Activated T-cell treated with anti-CD3 and anti-CD28 coated beads, Interleukin-2, amount 50 U/mL, for 4 hours (primary cell): ENCODE data around the gene TMEM253. TPM values are rescaled to one million over a fixed set of nuclear protein-coding genes. Genes with fewer than 3 reads are reported as not detected.
A peak's percentile ranks its signal among the peaks of the same experiment; 100 is the strongest.

Experiments
- ATAC-seq, 2 donors: fragments of 200-7000 bp; cut with Tn5 transposase; one replicate each; pipeline ENCODE4 v1.10.0; 2021
- DNase-seq: peaks from one replicate; pipeline ENCODE4 v3.0.0-alpha.2; 2020
- H3K27me3 Mint-ChIP-seq: one replicate; pipeline ENCODE4 v1.8.0; 2021; ENCODE audit warnings: low read depth, mixed read lengths
- H3K36me3 Mint-ChIP-seq: one replicate; pipeline ENCODE4 v1.8.0; 2022; ENCODE audit warnings: mixed read lengths; ENCODE audit not compliant: insufficient read depth
- H3K4me1 Mint-ChIP-seq: one replicate; pipeline ENCODE4 v1.8.0; 2021; ENCODE audit warnings: low read depth, mixed read lengths
- H3K4me3 Mint-ChIP-seq: one replicate; pipeline ENCODE4 v1.8.0; 2021; ENCODE audit warnings: mild to moderate bottlenecking, moderate library complexity, mixed read lengths
- H3K9me3 Mint-ChIP-seq: one replicate; pipeline ENCODE4 v1.8.0; 2021; ENCODE audit warnings: mixed read lengths
- total RNA-seq, 3 donors: library from RNA; stranded (reverse); gene quantifications; one replicate each; pipeline ENCODE4 v1.2.1, GENCODE V29; 2021

The TMEM253 gene
- total RNA-seq, 3 donors from 2014 or later: not detected

GRCh38 chr14:21078287-21078686, 22.6 kb upstream of the TMEM253 start:
- Mint-ChIP-seq H3K27me3 (peaks cover 4% of the 10 kb centered on the region), H3K36me3 (no peaks in the 10 kb centered on the region), H3K4me1 (no peaks in the 10 kb centered on the region), H3K9me3 (no peaks in the 10 kb centered on the region), H3K4me3 (no peak overlapping the region)
- ATAC-seq: no peak
- no peak for DNase-seq

GRCh38 chr14:21078726-21079125, 22.1 kb upstream of the TMEM253 start:
- ATAC-seq (no peak), DNase-seq (no peak)
- Mint-ChIP-seq H3K4me1 (no peaks in the 10 kb centered on the region), H3K36me3 (no peaks in the 10 kb centered on the region), H3K9me3 (no peaks in the 10 kb centered on the region), H3K4me3 (no peak overlapping the region), H3K27me3 (peaks cover 2% of the 10 kb centered on the region)

- Mint-ChIP-seq H3K4me1 (peaks cover 8% of the 10 kb centered on the region), H3K36me3 (no peaks in the 10 kb centered on the region), H3K9me3 (no peaks in the 10 kb centered on the region), H3K4me3 (no peak overlapping the region), H3K27me3 (peaks cover 2% of the 10 kb centered on the region)
- DNase-seq: no peak
- no peak for ATAC-seq
These were observed 19.2 kb upstream of the TMEM253 start for GRCh38 chr14:21081521-21082142.

GRCh38 chr14:21083565-21084325, 17.1 kb upstream of the TMEM253 start:
- H3K27me3 Mint-ChIP-seq: no peaks in the 10 kb centered on the region
- no peaks in the 10 kb centered on the region for H3K36me3 Mint-ChIP-seq
- no peaks in the 10 kb centered on the region for H3K9me3 Mint-ChIP-seq
- no peak for ATAC-seq
- H3K4me3 Mint-ChIP-seq: no peak overlapping the region
- no peak for DNase-seq
- peaks cover 22% of the 10 kb centered on the region for H3K4me1 Mint-ChIP-seq

- DNase-seq (no peak), ATAC-seq (no peak)
- no peak overlapping the region for H3K4me3 Mint-ChIP-seq
- H3K9me3 Mint-ChIP-seq: no peaks in the 10 kb centered on the region
- no peaks in the 10 kb centered on the region for H3K27me3 Mint-ChIP-seq
- peaks cover 27% of the 10 kb centered on the region for H3K4me1 Mint-ChIP-seq
- no peaks in the 10 kb centered on the region for H3K36me3 Mint-ChIP-seq
These were observed 16.5 kb upstream of the TMEM253 start for GRCh38 chr14:21084396-21084795.

- no peak for ATAC-seq
- no peak overlapping the region for H3K4me3 Mint-ChIP-seq
- no peaks in the 10 kb centered on the region for H3K36me3 Mint-ChIP-seq
- no peak for DNase-seq
- no peaks in the 10 kb centered on the region for H3K27me3 Mint-ChIP-seq
- H3K9me3 Mint-ChIP-seq: no peaks in the 10 kb centered on the region
- peaks cover 27% of the 10 kb centered on the region for H3K4me1 Mint-ChIP-seq
These were observed 15.6 kb upstream of the TMEM253 start for GRCh38 chr14:21084998-21085853.

GRCh38 chr14:21086908-21087293, 14.0 kb upstream of the TMEM253 start:
- H3K36me3 Mint-ChIP-seq: no peaks in the 10 kb centered on the region
- no peaks in the 10 kb centered on the region for H3K27me3 Mint-ChIP-seq
- peak overlapping the region; percentile 54 for H3K4me3 Mint-ChIP-seq
- H3K4me1 Mint-ChIP-seq: peaks cover 27% of the 10 kb centered on the region
- ATAC-seq (no peak), DNase-seq (no peak)
- no peaks in the 10 kb centered on the region for H3K9me3 Mint-ChIP-seq

- H3K36me3 Mint-ChIP-seq: no peaks in the 10 kb centered on the region
- ATAC-seq (peak; percentile 63 to 67), DNase-seq (peak; percentile 14)
- H3K4me3 Mint-ChIP-seq: no peak overlapping the region
- H3K4me1 Mint-ChIP-seq: peaks cover 28% of the 10 kb centered on the region
- H3K9me3 Mint-ChIP-seq: no peaks in the 10 kb centered on the region
- H3K27me3 Mint-ChIP-seq: no peaks in the 10 kb centered on the region
These were observed 13.4 kb upstream of the TMEM253 start for GRCh38 chr14:21087294-21088091.

- no peaks in the 10 kb centered on the region for H3K27me3 Mint-ChIP-seq
- H3K36me3 Mint-ChIP-seq: no peaks in the 10 kb centered on the region
- H3K4me1 Mint-ChIP-seq: peaks cover 31% of the 10 kb centered on the region
- DNase-seq (no peak), ATAC-seq (no peak)
- H3K9me3 Mint-ChIP-seq: no peaks in the 10 kb centered on the region
- H3K4me3 Mint-ChIP-seq: no peak overlapping the region
These were observed 12.2 kb upstream of the TMEM253 start for GRCh38 chr14:21088687-21089086.

- H3K27me3 Mint-ChIP-seq: no peaks in the 10 kb centered on the region
- DNase-seq (no peak), ATAC-seq (no peak)
- no peak overlapping the region for H3K4me3 Mint-ChIP-seq
- peaks cover 29% of the 10 kb centered on the region for H3K4me1 Mint-ChIP-seq
- H3K36me3 Mint-ChIP-seq: no peaks in the 10 kb centered on the region
- no peaks in the 10 kb centered on the region for H3K9me3 Mint-ChIP-seq
These were observed 11.6 kb upstream of the TMEM253 start for GRCh38 chr14:21089271-21089670.

GRCh38 chr14:21089877-21090193, 11.0 kb upstream of the TMEM253 start:
- ATAC-seq (no peak), DNase-seq (no peak)
- no peaks in the 10 kb centered on the region for H3K36me3 Mint-ChIP-seq
- H3K4me3 Mint-ChIP-seq: no peak overlapping the region
- H3K27me3 Mint-ChIP-seq: no peaks in the 10 kb centered on the region
- no peaks in the 10 kb centered on the region for H3K9me3 Mint-ChIP-seq
- H3K4me1 Mint-ChIP-seq: peaks cover 28% of the 10 kb centered on the region

- Mint-ChIP-seq H3K4me3 (no peak overlapping the region), H3K4me1 (peaks cover 28% of the 10 kb centered on the region), H3K36me3 (no peaks in the 10 kb centered on the region), H3K9me3 (no peaks in the 10 kb centered on the region), H3K27me3 (no peaks in the 10 kb centered on the region)
- peak; percentile 13 for DNase-seq
- ATAC-seq: no peak
These were observed 10.5 kb upstream of the TMEM253 start for GRCh38 chr14:21090194-21090939.

GRCh38 chr14:21090940-21091663, 9.8 kb upstream of the TMEM253 start:
- ATAC-seq: no peak
- no peaks in the 10 kb centered on the region for H3K36me3 Mint-ChIP-seq
- H3K4me3 Mint-ChIP-seq: no peak overlapping the region

More at GRCh38 chr14:21090940-21091663, 9.8 kb upstream of the TMEM253 start:
- Mint-ChIP-seq H3K27me3 (no peaks in the 10 kb centered on the region), H3K4me1 (peaks cover 26% of the 10 kb centered on the region), H3K9me3 (no peaks in the 10 kb centered on the region)
- DNase-seq: no peak
